Measurements from ENCODE around the gene SKP1.
"Not testable (repeated sequence)": the region's sequence is repeated elsewhere in the genome, so short reads cannot be mapped to it uniquely, and the experiment has no call there.

SKP1 gene

DNA sequence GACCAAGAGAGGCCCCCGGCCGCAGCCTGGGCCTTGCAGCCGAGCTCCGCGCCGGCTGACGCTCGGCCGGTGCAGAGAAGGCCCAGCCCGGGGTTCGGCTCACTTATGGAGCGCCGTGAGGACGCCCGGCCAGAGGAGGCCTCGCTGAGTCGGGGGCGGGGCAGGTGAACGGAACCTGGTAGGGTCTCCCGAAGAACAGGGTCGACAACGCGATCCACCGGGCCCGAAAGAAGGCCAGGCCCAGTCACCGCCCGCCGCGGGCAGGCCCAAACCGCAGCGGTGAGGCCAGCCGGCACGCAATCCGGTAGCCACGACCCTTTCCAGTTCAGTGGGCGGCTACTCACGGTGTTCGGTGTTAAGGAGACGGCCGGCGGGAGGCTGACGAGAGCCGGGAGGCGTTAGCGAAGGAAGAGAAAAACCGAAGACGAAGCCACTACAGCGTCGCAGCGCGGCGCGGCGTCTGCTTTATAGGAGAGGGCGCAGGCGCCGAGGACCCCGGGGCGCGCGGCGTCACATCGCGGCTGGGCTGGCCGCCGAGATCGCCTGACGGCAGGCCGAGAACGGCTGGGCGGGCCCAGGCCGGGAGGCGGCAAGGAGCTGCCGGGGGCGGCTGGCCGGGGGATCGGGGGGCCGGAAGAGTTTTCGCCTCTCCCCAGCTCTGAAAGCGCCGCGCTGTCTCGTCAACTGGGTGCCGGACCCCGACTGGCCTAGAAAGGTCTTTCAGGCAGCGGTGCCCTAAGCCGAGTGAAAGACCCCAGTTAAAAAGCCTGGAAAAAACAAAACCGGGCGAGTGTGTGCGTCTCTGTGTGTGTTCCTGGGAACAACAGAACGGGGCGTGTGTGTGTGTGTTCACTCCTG is at the start of gene SKP1:
TSS of gene SKP1 (minus strand) at position 440 of the 858 bp plus-strand sequence. CDS start 2,928 bp downstream, outside the sequence.
- peak; percentile 67 for DNase-seq (ENCODE audit: low read depth)

DNA sequence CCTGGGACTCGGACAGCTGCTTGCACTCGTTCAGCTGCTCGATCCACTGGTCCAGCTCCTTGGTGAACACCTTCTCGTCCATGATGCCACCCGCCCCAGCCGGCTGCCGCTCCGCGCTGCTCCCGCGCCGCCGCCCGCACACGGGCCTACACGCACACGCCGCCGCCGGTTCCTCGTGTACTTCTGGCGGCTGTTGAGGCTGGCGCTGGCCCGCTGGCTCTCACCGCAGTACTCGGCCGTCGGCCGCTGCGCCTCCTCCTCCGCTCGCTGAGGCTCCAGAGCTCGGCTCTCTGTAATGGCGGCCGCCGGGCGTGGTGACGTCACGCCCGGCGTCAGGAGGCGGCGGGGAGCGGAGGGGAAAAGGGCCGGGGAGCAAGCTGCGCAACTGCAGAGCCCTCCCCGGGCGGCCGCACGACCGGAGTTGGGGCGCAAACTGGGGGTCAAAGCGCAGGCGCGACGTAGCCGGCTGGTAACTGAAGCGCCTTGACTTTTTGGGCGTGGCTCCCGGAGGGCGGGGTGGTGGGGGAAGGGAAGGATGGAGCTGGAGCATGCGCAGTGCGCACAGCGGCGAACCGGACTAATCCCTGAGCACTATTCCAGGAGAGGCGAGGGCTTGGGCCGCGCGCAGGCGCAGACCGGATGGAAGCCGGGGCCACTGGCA is 49.2 kb upstream of the SKP1 start, which contains the start of gene PPP2CA:
TSS of gene PPP2CA (minus strand) at position 294 of the 661 bp plus-strand sequence. CDS start at position 82, 212 bp downstream.
- DNase-seq (ENCODE audit: low read depth), result peak; percentile 98

DNA sequence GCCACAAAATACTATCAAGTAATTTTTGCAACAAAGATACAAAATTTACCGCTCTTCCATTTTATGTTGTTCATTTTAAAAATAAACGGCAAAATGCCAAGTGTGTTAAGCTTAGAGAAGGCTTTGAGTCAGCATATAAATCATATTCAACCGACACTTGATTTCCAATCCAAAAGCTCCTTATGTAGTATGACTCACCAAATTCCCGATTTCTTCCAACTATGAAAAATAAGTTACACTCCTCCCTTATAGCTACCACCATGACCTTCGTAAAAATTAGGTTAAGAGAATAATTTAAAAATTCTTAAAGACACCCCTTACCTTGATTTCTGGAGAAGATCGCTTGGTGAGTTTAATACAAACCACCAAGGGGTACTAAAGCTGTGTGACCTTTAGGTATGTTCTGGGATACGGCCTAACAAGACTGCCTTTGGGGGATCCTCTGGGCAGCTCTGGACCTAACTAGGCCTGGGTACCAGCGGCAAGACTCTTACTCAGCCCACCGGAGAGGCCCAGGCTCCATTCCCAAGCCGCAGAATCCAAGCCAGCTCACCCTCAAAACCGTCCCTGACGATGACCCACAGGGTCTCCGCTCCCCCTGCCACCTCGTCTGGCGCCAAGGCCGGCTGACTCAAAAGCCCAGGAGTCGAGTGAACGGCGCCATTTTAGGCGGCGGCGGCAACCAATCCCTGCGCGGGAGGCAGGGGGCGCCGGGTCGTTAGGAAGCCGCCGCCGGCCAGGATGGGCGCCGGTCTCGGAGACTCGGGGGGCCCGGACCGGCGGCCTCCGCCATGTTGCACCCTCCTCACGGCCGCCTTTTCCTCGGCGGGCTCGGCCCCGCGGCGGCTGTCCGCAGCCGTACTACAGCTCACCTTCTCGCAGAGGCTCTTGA is 48.4 kb upstream of the SKP1 start:
- DNase-seq (ENCODE audit: low read depth), result peak; percentile 54

DNA sequence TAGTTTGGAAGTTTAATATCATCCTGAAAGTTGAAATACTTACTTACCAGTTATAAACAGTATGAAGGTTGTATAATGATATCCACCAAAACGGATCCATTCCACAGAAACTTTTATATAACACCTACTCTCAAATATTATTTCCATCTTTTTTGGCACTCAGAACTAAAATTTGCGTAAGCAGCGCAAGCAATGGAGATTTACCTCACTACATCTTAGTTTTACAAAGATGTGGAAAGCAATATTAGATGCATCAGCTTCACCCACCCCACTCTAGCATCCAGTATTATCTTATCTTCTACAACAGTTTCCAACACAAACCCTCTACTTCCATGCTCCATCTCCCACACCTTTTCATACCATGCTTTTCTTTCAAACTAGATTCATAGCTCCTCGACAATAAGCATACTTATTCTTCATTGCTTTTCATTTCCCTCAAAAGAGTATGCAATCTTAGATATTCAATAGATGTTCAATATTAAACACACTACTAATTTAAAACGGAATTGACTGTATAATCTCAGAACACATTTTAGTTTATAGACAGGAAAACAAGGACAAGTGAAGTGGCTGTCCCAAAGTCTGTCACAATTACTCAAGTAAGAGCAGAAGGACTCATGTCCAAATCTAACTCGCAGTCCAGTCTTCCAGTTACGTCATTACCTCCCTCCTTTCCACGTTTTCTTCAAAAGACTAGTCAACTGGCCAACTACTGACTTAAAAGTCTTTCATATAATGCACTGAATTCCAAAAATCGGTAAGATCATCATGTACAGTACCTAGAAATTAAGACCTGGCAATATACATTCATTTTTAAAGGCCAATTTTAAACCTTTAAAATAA is 46.9 kb upstream of the SKP1 start:
- no peak for DNase-seq (ENCODE audit: low read depth)

DNA sequence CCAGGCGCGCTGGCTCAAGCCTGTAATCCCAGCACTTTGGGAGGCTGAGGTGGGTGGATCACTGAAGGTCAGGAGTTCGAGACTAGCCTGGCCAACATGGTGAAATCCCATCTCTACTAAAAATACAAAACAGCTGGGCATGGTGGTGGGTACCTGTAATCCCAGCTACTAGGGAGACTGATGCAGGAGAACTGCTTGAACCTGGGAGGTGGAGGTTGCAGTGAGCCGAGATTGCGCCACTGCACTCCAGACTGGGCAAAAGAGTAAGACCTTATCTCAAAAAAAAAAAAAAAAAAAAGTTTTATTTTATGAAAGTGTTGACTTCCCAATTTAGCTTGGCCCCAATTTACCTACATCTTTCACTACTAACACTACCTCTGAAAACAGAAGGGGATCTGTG is 44.9 kb upstream of the SKP1 start:
- not testable (repeated sequence) for DNase-seq (ENCODE audit: low read depth)

DNA sequence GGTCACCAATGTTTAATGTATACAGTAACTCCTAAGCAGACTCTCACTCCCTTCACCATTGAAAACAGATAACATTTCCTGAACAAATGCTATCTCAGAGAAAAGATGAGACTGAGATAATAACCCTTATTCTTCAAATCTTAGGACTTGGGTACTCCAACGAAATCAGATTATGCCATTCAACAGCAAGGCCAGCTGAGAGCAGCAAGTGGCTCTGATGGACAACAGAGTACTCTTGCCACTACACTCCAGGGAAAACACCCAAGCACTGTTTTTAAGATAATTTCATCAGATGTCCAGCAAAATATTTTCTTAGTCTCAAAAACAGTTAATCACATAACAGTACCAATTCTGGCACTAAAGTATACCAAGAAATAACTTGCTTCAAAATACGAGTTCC is 39.0 kb upstream of the SKP1 start:
- no peak for DNase-seq (ENCODE audit: low read depth)

DNA sequence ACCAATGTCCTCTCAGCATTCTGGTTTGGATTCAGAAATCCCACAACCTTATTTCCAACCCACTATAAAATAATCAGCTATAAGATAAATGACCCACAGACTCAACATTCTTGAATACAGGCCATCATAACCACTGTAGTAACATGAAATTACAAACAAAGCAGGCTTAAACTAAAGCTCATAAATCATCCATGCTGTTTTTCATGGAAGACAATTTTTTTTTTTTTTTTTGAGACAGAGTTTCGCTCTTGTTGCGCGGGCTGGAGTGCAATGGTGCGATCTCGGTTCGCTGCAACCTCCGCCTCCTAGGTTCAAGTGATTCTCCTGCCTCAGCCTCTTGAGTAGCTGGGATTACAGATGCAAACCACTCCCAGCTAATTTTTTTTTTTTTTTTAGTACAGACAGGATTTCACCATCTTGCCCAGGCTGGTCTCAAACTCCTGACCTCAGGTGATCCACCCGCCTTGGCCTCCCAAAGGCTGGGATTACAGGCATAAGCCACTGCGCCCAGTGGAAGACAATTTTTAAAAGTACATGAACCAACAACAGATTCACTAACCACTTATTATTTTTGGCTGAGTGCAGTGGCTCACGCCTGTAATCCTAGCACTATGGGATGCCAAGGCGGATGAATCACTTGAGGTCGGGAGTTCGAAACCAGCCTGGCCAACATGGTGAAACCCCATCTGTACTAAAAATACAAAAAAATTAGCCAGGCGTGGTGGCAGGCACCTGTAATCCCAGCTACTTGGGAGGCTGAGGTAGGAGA is 34.7 kb upstream of the SKP1 start:
- not testable (repeated sequence) for DNase-seq (ENCODE audit: low read depth)

DNA sequence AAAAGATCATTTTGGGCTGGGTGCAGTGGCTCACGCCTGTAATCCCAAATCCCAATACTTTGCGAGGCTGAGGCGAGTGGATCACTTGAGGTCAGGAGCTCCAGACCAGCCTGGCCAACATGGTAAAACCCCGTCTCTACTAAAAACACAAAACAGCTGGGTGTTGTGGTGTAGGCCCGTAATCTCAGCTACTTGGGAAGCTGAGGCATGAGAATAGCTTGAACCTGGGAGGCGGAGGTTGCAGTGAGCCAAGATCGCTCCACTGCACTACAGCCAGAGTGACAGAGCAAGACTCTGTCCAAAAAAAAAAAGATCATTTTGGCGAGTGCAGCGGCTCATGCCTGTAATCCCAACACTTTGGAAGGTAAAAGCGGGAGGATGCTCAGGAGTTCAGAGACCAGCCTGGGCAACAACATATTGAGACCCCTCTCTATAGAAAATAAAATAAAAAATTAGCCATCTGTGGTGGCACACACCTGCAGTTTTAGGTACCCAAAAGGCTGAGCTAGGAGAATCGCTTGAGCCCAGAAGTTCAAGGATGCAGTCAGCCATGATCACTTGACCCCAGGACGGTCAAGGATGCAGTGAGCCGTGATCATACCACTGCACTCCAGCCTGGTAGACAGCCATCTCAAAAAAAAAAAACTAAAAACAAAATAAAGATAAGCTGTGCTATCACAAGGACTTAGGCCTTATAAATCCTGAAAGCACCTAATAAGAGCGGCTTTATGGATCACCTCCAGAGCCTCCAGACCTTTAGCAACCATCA is 32.9 kb upstream of the SKP1 start:
- no peak for DNase-seq (ENCODE audit: low read depth)

DNA sequence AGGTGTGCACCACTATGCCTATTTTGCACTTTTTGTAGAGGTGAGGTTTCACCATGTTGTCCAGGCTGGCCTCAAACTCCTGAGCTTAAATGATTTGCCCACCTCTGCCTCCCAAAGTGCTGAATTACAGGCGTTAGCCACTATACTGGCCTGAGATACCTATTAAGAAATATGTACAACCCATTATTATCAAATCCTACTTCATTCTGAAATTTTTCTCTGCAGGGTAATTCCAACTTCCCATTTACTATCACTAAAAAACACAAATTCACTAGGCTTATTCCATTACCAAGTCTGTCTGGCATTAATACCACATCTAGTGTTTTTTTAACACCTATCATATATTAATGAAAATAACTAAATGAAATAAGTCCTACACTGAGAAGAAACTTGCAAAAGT is 30.9 kb upstream of the SKP1 start:
- DNase-seq (ENCODE audit: low read depth), result no peak

DNA sequence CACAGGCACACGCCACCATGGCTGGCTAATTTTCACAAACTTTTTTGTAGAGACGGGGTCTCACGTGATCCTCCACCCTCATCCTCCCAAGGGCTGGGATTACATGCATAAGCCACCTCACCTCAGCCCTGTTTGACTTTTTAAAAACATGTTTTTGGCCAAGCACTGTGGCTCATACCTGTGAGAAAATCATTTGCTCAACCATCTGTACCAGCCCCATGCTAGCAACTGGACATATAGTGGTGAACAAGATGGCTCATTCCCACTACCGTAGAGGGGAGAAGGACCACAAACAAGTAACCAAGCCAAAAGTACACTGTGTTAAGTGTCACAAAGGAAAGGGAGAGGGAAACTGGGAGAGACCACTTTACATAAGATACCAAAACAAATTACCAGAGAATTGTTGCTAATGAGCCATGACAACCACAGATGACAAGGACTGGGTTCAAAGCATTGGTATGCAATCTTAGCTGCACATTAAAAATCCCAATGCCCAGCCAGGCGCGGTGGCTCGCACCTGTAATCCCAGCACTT is 29.9 kb upstream of the SKP1 start:
- no peak for DNase-seq (ENCODE audit: low read depth)

DNA sequence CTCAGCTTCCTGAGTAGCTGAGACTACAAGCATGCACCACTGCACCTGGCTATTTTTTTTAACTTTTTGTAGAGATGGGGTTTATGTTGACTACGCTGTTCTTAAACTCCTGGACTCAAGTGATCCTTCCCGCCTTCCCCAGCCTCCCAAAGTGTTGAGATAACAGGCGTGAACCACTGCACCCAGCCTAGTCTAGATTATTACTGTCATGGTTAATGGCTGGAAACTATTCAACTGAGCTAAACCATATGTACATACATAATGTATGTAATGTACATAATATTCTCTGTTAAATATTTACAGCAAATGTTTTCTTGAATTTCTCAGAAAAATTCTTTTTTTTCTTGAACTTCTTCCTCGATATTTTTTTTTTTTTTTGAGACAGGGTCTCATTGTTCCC is 27.8 kb upstream of the SKP1 start:
- no peak for DNase-seq (ENCODE audit: low read depth)

DNA sequence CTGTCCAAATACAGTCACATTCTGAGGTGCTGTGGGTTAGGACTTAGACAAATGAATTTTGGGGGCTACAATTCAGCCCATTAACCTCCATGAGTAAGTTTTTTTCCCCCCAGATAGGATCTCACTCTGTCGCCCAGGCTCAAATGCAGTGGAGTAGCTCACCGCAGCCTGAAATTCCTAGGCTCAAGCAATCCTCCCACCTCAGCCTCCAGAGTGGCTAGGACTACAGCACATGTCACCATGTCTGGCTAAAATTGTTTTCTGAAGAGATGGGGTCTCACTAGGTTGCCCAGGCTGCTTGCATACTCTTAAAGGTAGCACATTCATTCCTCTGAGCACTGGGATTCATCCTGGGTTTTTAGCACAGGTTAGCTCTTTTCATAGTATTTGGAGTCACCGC is 26.9 kb upstream of the SKP1 start:
- DNase-seq (ENCODE audit: low read depth), result no peak

DNA sequence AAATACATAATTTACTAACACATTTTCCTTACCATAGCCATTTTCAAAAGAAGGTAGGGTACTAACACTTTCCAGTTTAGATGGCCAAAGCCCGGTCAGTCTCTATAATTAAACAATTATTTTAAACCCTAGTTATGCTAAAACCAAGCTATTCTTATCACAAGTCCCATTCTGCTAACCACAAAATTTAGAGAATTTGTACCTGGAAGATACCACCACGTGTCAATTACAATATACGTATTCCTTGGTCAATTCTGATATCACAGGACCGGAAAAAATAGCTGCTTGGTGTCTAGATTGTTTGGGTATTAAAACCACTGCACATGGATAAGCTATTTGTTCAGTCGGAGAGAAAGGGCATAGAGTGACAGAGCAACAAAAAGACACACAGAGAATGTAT is 18.9 kb upstream of the SKP1 start:
- no peak for DNase-seq (ENCODE audit: low read depth)

DNA sequence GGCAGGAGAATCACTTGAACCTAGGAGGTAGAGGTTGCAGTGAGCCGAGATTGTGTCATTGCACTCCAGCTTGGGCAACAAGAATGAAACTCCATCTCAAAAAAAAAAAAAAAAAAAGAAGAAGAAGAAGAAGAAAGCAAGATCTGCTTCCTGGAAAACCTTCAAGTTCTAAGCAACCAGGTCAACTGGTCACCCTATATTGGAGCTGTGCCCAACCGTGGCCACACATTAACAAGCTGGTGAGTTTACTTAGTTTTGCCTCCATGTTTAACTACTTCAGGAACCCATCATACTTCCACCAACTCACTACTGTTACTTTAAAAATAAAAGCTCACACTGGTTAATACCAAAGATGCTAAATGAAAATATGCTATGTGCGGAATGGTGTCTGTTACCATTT is 12.3 kb upstream of the SKP1 start:
- no peak for DNase-seq (ENCODE audit: low read depth)

DNA sequence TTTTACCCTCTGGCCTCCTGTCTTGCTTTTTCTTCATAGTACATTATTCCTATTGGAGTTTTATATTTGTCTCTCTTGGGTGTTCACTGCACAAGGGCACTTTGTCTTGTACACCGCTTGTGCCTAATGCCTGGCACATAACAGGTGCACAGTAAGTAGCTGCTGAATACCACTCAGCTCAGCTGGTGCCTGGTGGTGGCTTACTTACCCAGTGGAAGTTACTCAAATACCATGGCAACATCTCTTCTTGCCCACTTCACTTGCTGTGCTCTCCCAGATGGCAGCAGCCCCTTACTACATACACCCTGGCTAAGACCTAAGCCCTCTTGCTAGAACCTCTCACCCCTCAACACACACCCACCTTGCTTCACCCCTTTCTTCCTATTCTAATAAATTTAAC is 11.3 kb upstream of the SKP1 start:
- no peak for DNase-seq (ENCODE audit: low read depth)

DNA sequence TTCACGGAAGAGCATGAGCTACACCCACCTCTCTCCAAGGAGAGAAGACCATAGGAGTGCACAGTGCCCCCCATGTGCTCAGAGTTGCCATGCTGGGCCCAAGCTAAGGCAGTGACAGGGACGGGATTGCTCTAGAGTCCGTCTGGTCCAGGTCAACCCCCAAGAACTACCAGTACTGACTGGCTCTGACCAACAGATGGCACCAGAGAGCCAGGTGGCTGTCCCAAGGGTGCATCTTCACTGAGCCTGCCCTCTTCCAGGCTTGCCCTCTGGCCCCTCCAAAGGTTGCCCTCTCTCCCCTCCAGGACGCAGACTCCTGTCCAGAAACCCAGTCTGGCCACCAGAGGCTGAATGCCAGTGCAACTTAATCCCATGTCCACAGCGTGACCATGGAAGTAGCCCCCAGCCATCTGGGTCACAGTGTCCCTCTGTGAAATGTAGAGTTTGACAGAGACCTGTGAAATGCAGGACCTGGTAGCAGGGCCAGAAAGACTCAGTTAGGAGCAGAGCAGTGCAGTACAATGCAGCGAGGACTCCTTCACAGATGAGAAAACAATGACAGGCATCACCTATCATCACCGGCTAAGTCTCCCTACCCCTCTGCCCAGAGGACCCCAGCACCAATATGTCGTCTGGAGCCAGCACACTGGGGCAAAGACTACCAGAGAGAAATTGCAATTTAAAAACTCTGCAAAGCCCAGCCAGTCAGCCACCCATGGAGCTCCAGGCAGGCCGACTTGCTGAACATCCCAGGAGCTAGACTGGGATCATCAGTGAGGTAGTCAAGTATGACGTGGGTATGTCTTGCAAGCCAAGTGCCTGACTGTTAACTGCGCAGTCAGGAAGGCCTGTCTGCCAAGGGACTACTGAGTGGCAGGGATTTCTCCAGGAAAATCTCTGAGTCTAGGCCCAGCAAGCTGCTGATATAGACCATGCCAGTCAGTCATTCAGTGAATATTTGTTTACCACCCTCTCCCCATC is 7.7 kb upstream of the SKP1 start:
- DNase-seq (ENCODE audit: low read depth), result peak; percentile 41

DNA sequence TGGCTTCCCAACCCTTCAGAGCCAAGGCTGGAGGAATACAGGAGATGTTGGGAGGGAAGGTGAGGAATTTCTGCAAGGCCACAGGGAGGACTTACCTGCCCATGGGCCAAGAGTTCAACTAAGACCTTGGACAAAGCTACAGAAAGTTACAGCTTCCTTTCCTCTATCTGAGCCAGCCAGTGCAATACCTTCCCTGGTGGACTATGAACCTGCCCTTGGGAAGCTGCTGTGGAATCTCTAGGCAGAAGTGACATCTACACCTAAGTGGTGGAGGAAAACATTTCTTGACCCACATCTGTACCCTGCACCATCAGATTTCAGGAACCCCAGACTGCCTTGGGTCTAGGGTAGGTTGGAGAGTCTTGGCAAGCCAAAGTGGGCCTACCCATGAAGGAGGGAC is 6.7 kb upstream of the SKP1 start:
- no peak for DNase-seq (ENCODE audit: low read depth)

DNA sequence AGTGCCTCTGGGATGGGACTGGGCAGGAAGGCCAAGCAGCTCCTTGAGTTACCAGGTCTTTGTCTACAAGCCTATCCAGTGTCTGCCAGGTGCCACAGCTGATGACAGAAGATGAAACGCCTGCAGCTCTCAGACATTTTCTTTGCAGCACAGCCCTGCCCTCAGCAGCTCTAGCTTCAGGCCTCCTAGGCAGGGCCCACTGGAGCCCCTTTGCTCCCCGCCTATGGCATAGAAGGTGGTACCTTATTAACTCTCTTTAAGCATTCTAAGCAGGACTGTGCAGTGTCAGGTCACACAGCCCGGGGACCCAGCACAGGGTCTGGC is 1.3 kb upstream of the SKP1 start:
- DNase-seq (ENCODE audit: low read depth), result no peak

Data from T-helper 22 cell (primary cell).